Neural progenitor cell (in vitro differentiated cells): Measurements from ENCODE around the gene E2F8.

Experiments used
- EZH2 ChIP-seq: fragments of 200-600 bp; sonication (generic); IDR thresholded peaks from 2 replicates; pipeline ENCODE4 v1.6.1; 2017; ENCODE audit warnings: antibody characterized with exemption, mild to moderate bottlenecking, moderate library complexity
- TF ChIP-seq, protein P1 (sequence below): fragments of 200-600 bp; sonication (generic); IDR thresholded peaks from 2 replicates; pipeline ENCODE4 v1.5.1; 2017; ENCODE audit warnings: antibody characterized with exemption, mild to moderate bottlenecking

DNA sequence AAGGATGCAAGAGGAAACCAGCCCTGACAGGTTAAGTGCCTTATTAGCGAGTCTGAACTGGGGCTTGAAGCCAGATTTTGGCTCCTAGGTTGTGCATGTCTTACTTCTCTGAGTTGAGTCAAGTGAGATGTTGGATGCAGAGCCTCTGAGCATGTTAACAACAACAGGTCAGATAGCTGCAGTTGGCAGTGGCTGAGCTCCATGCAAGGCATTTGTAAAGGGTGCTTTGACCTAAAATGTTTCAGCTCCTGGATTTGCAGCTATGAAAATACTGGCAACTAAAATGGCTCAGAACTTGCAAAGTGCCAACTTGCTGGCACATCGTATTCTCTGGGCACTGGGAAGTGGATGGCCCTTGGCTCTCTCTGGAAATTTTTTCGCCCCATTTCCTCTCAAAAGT is 22.5 kb downstream of the E2F8 start:
- TF ChIP-seq, protein P1, sequence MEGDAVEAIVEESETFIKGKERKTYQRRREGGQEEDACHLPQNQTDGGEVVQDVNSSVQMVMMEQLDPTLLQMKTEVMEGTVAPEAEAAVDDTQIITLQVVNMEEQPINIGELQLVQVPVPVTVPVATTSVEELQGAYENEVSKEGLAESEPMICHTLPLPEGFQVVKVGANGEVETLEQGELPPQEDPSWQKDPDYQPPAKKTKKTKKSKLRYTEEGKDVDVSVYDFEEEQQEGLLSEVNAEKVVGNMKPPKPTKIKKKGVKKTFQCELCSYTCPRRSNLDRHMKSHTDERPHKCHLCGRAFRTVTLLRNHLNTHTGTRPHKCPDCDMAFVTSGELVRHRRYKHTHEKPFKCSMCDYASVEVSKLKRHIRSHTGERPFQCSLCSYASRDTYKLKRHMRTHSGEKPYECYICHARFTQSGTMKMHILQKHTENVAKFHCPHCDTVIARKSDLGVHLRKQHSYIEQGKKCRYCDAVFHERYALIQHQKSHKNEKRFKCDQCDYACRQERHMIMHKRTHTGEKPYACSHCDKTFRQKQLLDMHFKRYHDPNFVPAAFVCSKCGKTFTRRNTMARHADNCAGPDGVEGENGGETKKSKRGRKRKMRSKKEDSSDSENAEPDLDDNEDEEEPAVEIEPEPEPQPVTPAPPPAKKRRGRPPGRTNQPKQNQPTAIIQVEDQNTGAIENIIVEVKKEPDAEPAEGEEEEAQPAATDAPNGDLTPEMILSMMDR = no peak
- TF ChIP-seq EZH2 = no peak
